Psoas muscle (tissue), 8 donors: Measurements from ENCODE around the gene RPS6KB2. TPM values are rescaled to one million over a fixed set of nuclear protein-coding genes. Genes with fewer than 3 reads are reported as not detected.

Experiments used
- ATAC-seq, 4 donors: fragments of 200-7000 bp; cut with Tn5 transposase; one replicate each; pipeline ENCODE4 v1.9.1; 2020; ENCODE audit warnings: moderate library complexity in 3 of 4, mild to moderate bottlenecking in 2 of 4
- DNase-seq, 2 donors: peaks; one replicate each; pipeline ENCODE4 v3.0.0-alpha.2; 2020
- H3K27ac ChIP-seq: fragments of 200-600 bp; one replicate; pipeline ENCODE4 v1.8.0; 2022
- H3K27me3 ChIP-seq, 3 donors: fragments of 200-600 bp in 1 of 3; one replicate each; pipeline versions ENCODE4 v1.6.1 to v1.8.0; 2013 to 2022; ENCODE audit warnings: low read length in 2 of 3, mild to moderate bottlenecking in 2 of 3, moderate library complexity in 1 of 3; ENCODE audit not compliant: insufficient read depth in 3 of 3
- H3K36me3 ChIP-seq, 2 donors: fragments of 200-600 bp in 1 of 2; one replicate each; pipeline versions ENCODE4 v1.6.1 to v1.8.0; 2013 to 2022; ENCODE audit warnings: low read depth in 1 of 2, mild to moderate bottlenecking in 1 of 2, moderate library complexity in 1 of 2; ENCODE audit not compliant: insufficient read depth in 1 of 2
- H3K4me1 ChIP-seq: fragments of 200-600 bp; one replicate; pipeline ENCODE4 v1.8.0; 2022
- H3K4me3 ChIP-seq: fragments of 200-600 bp; one replicate; pipeline ENCODE4 v1.8.0; 2022; ENCODE audit warnings: mild to moderate bottlenecking
- H3K9me3 ChIP-seq: fragments of 200-600 bp; one replicate; pipeline ENCODE4 v1.8.0; 2022
- WGBS, 3 donors: extraction: QIAGEN DNeasy Blood & Tissue Kit; methylation state at CpG; one replicate each; pipeline versions ENCODE4 v1.1.6 to v1.1.7; 2013; 5-methylcytosine and 5-hydroxymethylcytosine counted together
- intact Hi-C, 2 donors: fragments of 100-400 bp; cut with DNase I; formaldehyde crosslinking; loops; one replicate each; pipeline versions ENCODE4 v1.11.0 to v1.14.2; 2022
- polyA plus RNA-seq, 3 donors: library from polyadenylated mRNA; stranded (reverse); fragments of 200-250 nt; gene quantifications; one replicate each; pipeline ENCODE4 v1.2.3, GENCODE V29; 2013
- total RNA-seq, 4 donors: library from RNA; stranded (reverse); fragmentation: NEBNext Ultra II Directional in 2 of 4; extraction: Animal tissue kit (Norgen Biotek cat#: 25700) in 2 of 4; gene quantifications; one replicate each; pipeline versions ENCODE4 v1.2.1 to v1.2.4, GENCODE V29; 2021 to 2023
- TF ChIP-seq, protein P1 (sequence below): fragments of 200-600 bp; IDR thresholded peaks from one replicate; pipeline ENCODE4 v1.8.0; 2022; ENCODE audit warnings: antibody characterized with exemption
- donor health status: healthy with polysubstance abuse.
- donor health status: DM: no; HTN: no; CAD: no; lungs with moderate emphysema.
- donor health status: Bipolar disorder and iron deficiency.
- donor health status: healthy.
- donor health status: DM: yes; HTN: yes; CAD: no.
- donor health status: DM: no; HTN: no; CAD: no.
- donor health status: DM: no; HTN: no; CAD: no.
- donor health status: DM: yes; HTN: yes; CAD: no.

RPS6KB2 gene
- total and polyA plus RNA-seq, 7 donors, result 23.1 to 64.6 (median 27.2) TPM

DNA sequence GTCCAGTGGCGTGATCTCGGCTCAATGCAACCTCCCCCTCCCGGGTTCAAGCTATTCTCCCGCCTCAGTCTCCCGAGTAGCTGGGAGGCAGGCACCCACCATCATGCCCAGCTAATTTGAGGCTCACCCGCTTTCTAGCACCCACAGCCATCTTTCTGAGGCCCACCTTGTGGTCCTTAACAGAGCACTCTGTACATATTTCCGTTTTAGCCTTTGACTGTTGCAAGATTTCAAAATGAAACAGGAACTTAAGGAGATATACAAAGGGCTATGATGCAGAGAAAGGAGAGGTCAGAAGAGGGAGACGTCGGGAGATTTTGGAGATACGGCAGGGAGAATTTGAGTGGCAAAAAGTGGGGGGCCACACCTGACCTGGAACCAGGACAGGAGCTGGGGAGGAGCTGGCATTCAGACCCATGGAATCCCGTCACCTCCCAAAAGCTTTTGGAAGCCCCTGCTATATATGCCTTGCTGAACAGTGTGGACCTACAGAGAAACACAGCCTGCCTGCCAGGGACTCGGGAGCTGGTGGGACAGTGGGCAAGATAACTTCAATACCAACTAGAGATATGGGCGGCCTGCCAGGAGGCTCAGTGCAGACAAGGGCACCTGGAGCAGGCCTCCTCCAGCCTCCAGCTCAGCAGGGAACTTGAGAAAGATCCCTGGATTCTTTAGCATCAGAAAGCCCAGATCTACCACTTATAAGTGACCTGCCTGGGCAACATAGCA lies 46.9 kb upstream of the RPS6KB2 start:
- Histone ChIP-seq H3K36me3 (no peaks in the 10 kb centered on the region), H3K4me1 (no peaks in the 10 kb centered on the region), H3K9me3 (no peaks in the 10 kb centered on the region), H3K27me3 (no peaks in the 10 kb centered on the region), H3K27ac (no peak overlapping the region), H3K4me3 (no peak overlapping the region)
- TF ChIP-seq, protein P1, sequence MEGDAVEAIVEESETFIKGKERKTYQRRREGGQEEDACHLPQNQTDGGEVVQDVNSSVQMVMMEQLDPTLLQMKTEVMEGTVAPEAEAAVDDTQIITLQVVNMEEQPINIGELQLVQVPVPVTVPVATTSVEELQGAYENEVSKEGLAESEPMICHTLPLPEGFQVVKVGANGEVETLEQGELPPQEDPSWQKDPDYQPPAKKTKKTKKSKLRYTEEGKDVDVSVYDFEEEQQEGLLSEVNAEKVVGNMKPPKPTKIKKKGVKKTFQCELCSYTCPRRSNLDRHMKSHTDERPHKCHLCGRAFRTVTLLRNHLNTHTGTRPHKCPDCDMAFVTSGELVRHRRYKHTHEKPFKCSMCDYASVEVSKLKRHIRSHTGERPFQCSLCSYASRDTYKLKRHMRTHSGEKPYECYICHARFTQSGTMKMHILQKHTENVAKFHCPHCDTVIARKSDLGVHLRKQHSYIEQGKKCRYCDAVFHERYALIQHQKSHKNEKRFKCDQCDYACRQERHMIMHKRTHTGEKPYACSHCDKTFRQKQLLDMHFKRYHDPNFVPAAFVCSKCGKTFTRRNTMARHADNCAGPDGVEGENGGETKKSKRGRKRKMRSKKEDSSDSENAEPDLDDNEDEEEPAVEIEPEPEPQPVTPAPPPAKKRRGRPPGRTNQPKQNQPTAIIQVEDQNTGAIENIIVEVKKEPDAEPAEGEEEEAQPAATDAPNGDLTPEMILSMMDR, result no peak
- DNase-seq (no peak), ATAC-seq (no peak)
- intact Hi-C loops, result loop anchor here (5.0 to 10.0 kb wide), 2 partner anchors 117 to 119 kb away; partner anchors contain the start of gene GRK2 (in 1 of the 2)
- 78 to 82% (median 82%) methylated on average over 13 of the region's 13 CpGs for WGBS, 3 donors

DNA sequence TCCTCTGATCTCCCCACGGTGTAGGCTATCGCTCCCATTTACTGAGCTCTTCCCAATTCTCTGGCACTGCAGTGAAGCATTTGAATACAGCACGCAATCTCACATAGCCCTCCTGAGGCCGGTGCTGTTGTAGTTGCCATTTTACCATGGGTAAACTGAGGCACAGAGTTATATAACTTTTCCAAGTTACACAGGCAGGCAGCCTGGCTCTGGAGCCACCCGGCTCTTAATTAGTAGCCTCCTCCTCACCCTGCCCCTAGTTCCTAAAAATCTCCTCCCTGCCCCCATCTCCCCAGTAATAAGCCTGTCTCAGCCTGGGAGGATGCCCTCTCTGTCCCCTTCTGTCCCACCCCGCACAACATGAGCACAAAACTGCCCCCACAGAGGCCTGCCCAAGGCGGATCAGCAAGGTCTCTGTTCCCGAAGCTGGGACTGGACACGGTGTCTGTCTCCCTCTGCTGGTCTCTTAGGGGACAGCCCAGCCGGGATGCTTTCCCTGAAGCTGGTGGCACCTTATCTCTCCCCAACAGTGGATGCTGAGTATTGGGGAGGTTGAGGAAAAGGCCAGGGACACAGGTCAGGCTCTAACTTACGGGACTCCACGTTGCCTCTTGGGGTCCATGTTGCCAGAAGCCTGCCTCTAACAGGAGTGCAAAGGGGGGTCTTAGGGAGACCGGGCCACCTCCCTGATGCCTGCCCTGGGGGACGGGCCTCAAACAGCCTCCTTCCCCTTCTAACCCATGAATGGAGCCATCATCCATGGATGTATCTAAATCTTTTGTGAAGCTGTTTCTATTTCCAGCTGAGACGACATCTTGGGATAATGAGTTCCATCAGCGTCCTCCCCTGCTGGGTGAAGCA lies 45.8 kb upstream of the RPS6KB2 start:
- intact Hi-C loops, result loop anchor here (1.0 to 10.0 kb wide), 4 partner anchors 25 to 120 kb away; partner anchors contain the start of gene GRK2 (in 1 of the 2)
- Histone ChIP-seq H3K36me3 (no peaks in the 10 kb centered on the region), H3K9me3 (no peaks in the 10 kb centered on the region), H3K27me3 (no peaks in the 10 kb centered on the region), H3K4me3 (no peak overlapping the region), H3K4me1 (no peaks in the 10 kb centered on the region), H3K27ac (no peak overlapping the region)
- TF ChIP-seq, protein P1, result peak; percentile 96
- DNase-seq (peak; percentile 80 to 86), ATAC-seq (peak; percentile 86 to 95 (median 91))
- 41 to 44% (median 41%) methylated on average over 16 of the region's 16 CpGs for WGBS, 3 donors

DNA sequence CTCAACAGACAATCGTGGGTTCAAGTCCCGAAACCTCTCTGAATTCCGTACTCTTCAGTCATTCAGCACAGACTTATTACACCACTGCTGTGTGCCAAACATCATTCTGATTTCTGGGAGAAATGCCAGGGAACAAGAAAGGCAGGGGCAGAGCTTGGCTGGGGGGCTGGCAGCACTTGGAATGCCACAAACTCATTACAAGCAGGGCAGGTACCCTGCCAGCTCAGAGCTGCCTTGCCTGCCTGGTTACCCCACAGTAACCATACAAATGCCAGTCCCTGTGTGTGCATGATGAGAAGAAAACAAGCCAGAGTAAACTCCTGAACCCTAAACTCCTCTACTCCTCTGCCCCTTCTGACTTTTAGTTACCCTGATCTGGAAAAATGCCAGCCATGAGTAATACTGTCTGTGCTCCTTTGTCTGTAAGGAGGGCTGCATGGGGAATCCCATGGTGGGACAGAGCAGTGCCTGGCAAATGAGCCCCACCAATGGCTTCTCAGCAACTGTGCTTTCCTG lies 43.4 kb upstream of the RPS6KB2 start:
- no peak for ATAC-seq
- H3K27me3 ChIP-seq, result no peaks in the 10 kb centered on the region

DNA sequence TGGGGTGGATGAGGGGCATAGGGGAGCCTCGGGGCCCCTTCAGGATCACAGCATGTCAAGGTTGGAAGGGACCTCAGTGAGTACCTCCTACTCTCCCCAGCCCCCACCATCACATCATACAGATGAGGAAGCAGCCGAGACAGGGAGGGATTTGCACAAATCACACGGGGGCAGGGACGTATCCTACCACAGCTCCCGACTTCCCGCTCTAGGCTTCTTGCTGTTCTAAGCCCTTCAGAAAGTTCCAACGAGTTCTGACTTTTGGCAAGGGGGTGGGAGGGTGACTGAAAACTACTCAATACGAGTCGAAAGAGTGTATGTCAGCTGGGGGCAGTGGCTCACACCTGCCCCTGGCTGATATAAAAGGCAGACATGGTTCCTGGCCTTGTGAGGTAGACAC lies 41.2 kb upstream of the RPS6KB2 start:
- intact Hi-C loops, result loop anchor here in 1 of 2 donors (10.0 kb wide), 1 partner anchor 122 kb away; the partner anchor contains the start of gene GRK2
- WGBS, 3 donors, result 18 to 21% (median 19%) methylated on average over 9 of the region's 9 CpGs
- Histone ChIP-seq H3K27ac (no peak overlapping the region), H3K9me3 (no peaks in the 10 kb centered on the region), H3K36me3 (no peaks in the 10 kb centered on the region), H3K27me3 (no peaks in the 10 kb centered on the region), H3K4me3 (no peak overlapping the region), H3K4me1 (peaks cover 9% of the 10 kb centered on the region)
- DNase-seq (no peak), ATAC-seq (no peak)
- TF ChIP-seq, protein P1, result no peak

More for the DNA sequence above, 43.4 kb upstream of the RPS6KB2 start:
- H3K9me3 ChIP-seq, result no peaks in the 10 kb centered on the region
- intact Hi-C loops, result loop anchor here (5.0 to 10.0 kb wide), 2 partner anchors 120 to 123 kb away; partner anchors contain the start of gene GRK2 (in 1 of the 2)
- no peak for DNase-seq
- TF ChIP-seq, protein P1, result no peak
- no peak overlapping the region for H3K27ac ChIP-seq
- WGBS, 3 donors, result 30 to 46% (median 34%) methylated on average over 3 of the region's 3 CpGs
- H3K4me3 ChIP-seq, result no peak overlapping the region
- no peaks in the 10 kb centered on the region for H3K4me1 ChIP-seq
- no peaks in the 10 kb centered on the region for H3K36me3 ChIP-seq
